Measurements from ENCODE around the gene CYP1B1.
"Not testable (repeated sequence)": the region's sequence is repeated elsewhere in the genome, so short reads cannot be mapped to it uniquely, and the experiment has no call there.

Gene CYP1B1

DNA sequence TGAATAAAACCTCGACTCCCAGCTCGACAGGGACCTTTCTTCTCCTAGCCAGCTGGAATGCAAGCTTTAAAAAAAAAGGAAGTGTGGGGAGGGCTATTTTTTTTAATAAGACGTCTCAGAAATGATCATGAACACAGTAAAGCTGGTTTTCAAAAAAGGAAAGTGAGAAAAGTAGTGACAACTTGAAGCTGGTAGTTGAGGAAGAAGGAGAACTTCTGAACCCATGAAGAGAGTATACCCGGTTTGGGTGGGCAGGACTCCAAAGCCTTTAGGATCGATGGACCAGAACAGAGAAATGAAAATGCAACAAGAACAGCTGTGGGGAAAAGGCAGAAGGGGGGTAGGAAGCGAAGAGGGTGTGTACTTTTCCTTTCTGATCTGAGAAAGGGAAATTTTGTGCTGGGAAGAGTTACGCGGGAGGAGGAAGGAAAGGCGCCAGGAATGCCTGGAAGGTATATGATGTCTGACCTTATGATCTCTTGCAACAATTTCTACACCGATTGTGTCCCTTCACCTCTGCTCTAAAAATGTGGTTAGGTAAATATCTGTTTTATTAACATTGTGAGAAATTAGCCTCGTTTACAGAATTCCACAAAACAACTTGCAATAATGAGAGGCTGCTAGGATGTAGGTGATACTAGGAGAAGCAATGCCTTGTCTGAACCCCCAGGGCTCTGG, 22.6 kb upstream of the CYP1B1 start:
- DNase-seq (ENCODE audit: low spot score), result peak; percentile 58

DNA sequence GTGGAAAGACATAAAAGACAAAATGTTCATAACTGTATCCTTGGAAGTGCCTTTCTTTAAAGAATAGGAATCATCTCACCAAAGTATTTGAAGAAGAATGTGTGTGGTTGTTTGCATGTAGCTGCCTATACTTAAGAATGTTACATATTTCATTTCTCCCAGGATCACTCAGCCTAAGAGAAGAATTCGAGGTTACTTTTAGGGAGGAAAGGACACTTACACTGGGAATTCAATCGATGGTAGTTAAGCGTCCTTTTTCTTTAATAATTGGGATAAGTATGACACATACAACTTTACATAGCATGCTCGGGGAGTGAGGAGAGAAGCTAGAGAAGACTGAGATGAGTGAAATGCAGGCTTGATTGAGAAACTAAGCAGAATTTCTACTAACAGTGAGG, 22.0 kb upstream of the CYP1B1 start:
- no peak for DNase-seq (ENCODE audit: low spot score)

DNA sequence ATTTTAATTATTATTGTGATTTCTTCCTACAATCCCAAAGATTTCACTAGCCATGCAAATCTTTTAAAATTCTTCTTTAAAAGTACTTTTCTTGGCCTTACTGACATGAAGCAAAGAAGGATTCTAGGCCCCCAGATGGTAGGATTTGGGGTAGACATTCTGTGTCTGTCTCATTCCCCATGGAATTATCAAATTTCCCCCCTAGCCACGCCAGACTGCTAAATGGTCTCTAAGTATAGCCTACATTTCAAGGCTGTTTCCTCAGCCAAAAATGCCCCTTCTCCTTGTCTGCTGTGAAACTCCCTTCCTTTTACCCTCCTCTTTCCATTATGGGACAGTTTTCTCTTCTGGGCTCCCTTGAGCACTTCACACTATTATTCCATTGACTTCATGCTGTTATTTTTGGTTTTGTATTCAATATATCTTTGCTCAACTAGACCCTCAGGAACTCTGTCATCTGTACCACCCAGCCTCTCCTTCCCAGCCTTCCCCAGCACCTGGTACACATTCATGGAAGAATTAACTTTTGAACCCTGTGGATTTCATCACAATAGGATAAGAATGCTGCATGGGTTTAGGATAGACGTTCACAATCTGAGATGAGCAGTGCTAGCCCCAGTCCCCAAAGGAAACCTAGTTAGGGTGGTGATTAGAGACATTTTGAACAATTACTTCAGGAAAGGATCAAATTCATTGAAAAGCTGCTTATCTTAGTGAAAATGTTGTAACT, 21.5 kb upstream of the CYP1B1 start:
- no peak for DNase-seq (ENCODE audit: low spot score)

DNA sequence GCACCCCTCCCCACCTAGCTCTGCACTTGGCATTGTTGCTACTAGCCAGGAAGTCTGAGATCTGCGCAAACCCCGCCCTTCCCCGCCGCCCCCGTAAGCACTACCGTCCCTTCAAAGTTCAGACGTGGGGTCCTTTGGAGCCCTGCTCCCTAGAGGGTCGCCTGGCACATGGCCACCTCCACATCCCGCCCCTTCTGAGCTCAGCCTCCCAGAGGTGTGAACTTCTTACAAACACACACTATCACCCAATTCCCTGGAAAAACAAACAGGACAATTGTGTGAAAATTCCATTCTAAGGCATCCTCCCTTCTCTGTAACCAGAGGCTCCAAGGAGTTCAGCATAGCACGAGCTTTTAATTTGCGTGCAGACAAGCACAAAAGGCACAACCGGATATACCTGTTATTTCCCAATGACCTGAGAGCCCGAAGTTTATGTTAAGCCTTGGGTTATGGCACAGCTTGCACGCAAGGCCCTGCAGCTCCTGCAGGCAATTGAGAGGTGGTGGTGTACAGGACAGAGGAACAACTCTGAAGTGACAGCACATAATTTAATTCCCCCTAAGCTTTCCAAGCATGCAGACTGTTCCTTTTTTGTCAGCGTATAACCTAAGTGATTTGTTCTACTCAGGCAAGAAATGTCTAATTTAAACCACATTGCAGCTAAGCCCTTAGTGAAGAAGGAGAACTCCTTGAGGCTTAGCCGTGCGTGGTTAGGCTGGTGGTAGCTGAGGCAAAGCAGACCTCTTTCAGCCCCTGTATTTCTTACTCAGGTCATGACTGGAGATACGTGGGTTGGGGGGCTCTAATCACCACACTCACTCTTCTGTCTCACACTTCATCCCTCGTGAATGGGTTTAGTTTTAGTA, 20.3 kb upstream of the CYP1B1 start:
- peak; percentile 89 for DNase-seq (ENCODE audit: low spot score)

DNA sequence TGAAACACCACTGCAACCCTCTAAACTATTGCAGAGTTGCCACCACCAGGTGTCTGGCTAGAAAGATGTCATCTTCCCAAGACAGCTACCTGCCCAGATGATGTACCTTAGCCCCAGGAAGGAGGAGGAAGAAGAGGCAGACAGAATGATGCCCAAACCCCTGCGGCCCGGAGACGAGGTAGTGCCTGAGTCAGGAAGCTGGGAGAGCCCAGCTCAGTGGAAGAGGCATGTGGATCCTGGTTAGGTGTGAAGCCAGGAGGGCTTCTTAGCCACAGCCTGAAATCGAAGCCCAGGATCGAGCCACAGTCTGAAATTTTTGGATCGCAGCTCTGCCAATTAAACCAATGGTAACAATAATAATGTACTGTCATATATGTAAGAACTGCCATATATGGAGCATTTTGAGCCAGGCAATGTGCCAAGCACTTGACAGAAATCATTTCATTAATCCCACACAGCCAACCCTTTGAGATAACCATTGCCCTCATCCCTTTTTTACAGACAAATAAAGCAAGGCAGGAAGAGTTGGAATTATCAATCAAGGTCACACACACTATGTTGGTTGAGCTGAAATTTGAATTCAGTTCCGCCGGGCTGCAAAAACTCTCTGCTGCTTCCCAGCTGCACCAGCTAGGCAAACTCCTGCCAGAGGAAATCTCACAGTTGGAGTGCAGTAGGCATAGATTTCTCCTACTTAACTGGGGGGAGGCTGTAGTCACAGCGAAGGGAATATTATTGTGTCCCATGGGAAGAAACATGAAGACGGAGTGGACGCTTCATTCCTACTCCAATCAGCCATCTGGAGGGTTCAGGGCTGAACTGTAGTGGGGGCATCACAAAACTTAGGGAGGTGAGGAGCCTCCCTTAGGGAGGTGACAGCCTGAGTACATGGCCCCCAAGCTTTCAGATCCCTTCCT, 19.4 kb upstream of the CYP1B1 start:
- no peak for DNase-seq (ENCODE audit: low spot score)

DNA sequence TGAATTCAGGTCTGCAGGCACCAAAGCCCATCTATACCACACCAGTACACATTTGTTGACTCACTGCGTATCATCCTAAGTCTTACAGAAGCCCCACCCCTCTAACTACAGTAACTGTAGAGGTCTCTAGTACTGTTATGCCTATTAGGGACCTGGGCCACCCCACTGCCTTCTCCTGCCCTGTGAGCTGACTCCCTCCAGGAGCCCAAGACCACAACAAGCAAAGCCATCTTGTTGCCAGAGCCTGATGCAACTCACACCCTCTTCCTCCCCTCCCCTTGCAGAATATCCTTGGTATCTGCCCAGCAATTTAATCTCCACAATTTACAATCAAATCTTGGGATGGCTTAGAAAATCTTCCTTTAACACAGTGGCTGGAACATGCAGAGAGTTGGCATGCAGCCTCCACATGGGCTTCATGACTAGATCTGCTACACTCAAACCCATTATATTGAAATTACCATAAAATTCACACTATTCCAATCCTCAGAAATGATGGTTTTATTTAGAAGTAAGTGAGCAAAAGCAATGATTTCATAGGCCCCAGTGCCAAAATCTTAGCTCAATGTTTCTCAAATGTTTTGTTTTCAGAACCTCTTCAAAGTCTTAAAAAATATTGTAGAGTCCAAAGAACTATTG, 17.7 kb upstream of the CYP1B1 start:
- DNase-seq (ENCODE audit: low spot score), result peak; percentile 57

DNA sequence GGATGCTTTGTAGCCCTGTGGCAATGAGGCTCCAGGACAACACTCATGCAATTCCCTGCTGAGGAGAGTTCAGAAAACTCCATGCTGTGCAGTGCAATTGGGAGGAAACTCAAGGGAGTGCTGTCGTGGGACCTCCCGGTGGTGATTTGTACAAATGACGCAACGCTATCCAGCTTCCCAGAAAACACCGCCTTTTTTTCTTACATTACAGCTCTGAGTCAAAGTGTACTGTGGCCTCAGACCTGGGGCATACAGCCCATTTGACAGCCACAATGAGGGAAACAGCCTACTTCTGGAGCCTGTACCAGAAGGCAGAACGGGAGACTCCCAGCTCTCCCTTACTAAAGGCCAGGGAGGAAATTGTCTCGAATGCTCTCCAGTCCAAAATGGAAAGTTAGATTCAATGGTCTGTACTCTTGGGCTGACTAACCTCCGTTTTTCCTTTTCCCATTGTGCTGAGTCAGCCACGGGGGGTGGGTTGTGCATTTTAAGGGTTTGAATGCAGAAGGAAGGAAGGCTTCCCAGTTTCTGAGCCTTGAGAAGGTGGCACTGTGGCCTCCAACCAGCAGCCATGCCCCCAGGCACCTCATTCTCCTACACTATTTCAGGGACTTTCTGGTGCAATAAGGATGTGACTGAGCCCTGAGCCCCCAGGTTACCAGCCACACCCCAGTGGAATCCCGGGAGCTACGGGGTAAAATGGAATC, 16.4 kb upstream of the CYP1B1 start:
- DNase-seq (ENCODE audit: low spot score), result no peak

DNA sequence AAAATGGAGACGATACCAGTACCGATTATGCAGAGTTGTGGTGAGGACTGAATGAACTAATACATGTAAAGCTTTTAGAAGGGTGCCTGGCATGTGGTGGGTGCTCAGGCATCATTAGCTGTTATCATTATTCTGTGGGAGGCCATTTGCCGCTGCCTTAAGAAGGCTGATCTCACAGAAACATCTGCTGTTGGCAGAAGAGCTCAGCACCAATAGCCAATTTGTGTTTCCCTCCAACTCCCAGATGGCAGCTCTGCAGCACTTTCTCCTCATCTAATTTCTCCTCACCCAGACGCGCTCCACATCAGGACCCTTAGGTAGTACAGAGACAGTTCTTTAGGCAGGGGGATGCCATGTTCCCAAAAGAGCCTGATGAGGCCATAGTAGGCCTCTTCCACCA, 15.8 kb upstream of the CYP1B1 start:
- DNase-seq (ENCODE audit: low spot score), result no peak

DNA sequence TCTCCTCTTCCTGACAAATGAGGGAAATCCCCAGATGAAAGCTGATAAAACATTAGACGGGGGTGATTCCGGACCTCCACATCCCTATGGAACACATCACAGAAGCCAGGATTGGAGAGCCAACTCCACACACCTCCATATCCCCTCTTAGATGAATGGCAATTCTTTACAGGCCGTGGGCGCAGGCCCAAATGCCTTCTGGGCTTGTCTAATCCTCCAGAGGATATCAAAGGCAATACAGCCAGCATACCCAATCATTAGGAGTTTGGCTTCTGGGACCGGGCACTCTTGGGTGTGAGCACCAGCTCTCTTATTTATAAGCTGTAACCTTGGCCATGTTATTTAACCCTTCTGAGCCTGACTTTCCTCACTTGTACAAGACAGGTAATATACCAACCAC, 15.0 kb upstream of the CYP1B1 start:
- no peak for DNase-seq (ENCODE audit: low spot score)

DNA sequence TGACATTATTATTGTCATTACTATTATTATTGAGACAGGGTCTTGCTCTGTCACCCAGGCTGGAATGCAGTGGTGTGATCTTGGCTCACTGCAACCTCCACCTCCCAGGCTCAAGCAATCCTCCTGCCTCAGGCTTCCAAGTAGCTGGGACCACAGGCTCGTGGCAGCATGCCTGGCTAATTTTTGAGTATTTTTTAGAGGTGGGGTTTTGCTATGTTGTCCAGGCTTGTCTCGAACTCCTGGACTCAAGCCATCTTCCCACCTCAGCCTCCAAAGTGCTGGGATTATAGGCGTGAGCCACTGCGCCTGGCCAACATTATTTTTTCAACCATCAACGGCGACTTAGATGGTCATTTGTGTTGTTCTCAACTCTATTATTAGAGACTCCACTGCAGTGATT, 14.3 kb upstream of the CYP1B1 start:
- DNase-seq (ENCODE audit: low spot score), result not testable (repeated sequence)

DNA sequence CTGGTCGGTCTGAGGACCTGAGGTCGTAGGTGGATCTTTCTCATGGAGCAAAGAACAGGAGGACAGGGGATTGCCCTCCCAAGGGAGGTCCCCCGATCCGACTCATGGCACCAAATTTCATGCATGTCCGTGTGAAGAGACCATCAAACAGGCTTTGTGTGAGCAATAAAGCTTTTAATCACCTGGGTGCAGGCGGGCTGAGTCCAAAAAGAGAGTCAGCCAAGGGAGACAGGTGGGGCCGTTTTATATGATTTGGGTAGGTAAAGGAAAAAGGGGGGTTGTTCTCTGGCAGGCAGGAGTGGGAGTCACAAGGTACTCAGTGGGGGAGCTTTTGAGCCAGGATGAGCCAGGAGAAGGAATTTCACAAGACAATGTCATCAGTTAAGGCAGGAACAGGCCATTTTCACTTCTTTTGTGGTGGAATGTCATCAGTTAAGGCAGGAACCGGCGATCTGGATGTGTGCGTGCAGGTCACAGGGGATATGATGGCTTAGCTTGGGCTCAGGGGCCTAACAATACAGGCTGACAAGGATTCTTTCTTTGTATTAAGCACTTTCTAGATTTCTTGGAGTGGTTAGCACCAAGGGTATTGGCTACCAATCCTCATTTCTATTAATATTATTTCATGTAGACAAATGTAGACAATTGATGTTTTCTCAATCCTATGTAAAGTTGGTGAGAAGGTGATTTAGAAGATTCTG, 10.2 kb upstream of the CYP1B1 start:
- DNase-seq (ENCODE audit: low spot score), result peak; percentile 41

DNA sequence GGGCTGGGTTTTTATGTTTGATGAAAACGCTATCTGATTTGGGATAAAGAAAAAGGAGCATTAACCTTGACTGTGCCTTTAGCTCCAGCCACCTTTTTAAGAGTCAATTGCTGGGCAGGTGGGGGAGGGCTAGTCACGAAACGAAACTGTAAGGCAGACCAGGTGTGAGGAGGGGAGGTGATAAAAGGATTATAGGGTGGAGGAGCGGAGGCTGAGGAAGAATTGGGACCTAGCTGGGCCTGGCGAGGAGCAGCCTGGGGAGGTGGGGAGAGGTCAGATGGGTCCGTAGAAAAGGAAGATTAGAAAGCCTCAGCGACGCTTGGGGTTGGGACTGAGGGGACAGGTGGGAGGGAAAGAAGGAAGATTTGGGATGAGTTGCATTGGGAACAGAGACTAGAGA, 8.6 kb upstream of the CYP1B1 start:
- DNase-seq (ENCODE audit: low spot score), result not testable (repeated sequence)

DNA sequence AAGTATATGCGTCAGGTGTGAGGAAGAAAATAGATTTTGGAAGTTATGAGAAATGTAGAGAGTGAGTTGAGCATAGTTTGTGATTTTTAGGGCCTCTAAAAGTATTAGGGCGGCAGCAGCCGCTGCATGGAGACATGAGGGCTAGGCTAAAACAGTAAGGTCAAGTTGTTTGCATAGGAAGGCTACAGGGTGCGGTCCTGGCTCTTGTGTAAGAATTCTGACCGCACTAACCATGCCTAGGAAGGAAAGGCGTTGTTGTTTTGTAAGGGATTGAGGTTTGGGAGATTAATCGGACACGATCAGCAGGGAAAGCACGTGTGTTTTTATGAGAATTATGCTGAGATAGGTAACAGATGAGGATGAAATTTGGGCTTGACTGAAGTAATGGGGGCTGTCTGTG, 6.8 kb upstream of the CYP1B1 start:
- DNase-seq (ENCODE audit: low spot score), result not testable (repeated sequence)

DNA sequence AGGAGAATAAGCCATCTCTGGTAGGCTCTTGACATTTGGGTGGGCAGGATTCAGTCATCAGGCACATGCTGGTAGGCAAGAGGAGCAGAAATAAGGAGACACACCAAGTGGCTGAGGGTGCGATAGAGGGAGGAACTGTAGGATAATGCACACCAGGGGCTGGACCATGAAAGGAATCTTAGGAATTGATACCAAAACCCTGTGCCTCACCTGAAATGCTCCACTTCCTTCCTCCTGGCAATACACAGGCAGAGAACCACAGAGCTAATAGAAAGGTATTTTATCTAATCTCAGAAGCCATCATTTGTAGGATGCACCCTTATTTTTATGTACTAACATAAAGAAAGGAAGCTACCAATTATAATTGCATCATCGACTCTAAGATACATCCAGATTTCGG, 4.4 kb upstream of the CYP1B1 start:
- peak; percentile 28 for DNase-seq (ENCODE audit: low spot score)

DNA sequence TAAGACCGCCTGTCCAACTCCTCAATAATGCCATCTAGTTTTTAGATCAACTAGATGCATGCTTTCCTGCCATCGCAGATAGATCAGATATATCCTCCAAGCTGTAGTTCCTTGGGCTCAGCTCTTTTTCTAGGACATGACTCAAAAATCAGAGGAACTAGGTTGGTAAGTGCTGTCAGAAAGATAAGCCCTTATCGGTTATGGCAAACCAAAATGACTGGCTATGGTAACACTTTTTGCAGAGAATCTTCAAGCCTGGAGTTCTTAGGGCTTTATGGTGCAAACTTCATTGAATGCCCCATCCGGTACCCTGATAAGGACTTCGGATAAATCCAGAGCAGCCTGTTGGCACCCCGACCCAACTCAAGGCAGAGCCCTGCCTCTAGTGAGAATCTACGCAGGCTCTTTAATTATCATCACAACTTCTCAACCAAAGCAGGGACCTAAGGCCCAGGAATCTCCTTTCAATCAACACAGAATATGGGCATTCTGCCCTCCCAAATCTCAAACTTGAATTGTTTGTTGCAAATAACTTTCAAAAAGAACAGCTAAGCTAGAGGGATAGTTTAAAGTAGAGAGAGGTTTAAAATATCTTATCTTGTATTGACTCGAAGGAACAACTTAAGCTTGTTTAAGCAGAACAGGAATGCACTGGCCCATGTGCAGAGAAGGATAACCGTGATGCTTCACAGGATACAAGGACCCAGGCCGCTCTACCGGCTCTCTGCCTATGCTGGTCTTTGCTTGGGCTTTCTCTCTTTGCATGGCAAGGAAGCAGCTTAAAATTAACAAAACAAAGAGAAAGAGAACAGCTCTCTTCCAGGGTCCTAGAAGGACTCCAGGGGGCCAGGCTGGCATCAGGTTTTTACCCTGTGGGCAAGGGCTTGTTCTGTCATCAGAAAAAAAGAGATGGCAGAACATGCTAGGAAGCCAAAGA, 3.4 kb upstream of the CYP1B1 start:
- no peak for DNase-seq (ENCODE audit: low spot score)

DNA sequence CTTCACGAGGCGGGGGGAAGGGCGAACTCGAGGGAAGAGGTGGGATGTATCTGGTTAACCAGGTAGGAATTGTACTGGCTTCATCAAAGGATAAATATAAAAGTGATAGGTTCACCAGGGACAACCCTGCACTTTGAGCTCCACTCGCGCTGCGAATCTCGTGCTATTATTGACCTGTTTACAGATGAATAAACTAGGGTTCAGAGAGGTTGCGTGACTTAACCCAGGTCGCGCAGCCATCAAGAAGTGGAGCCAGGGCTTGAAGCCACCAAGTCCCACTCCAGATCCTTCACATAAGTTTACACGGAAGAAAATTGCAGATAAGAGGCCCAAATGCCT, 1.4 kb upstream of the CYP1B1 start:
- no peak for DNase-seq (ENCODE audit: low spot score)

DNA sequence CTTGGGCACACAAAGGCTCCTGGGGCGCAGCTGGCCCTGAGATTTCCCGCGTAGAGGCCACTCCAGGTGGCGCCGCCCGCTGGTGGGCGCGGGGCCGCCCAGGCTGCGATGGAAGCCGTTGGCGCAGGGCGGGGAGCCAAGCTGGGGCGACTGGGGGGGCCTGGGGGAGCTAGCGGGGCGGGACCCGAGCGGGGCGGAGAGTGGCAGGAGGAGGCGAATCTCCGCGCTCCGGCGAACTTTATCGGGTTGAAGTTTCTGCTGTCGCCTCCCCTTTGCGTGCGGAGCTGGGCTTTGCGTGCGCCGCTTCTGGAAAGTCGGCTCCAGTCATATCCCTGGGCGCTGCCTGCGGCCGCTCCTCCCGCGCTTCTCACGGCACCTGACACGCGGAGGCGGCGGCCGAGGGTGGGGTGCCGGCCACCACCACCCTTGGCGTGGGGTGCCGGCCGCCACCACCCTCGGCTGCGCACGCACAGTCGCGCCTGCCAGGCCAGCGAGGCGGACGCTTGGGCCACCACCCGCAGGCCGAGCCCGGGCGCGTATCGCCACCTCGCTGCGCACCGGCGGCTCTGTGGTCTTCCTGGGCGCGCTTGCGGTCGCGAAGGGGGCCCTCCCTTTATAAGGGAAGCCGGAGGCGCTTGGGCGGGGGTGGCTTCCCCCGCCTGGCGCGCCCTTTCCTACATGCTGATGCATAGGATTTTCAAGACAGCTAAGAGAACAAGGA, 919 bp upstream of the CYP1B1 start:
- peak; percentile 90 for DNase-seq (ENCODE audit: low spot score)

DNA sequence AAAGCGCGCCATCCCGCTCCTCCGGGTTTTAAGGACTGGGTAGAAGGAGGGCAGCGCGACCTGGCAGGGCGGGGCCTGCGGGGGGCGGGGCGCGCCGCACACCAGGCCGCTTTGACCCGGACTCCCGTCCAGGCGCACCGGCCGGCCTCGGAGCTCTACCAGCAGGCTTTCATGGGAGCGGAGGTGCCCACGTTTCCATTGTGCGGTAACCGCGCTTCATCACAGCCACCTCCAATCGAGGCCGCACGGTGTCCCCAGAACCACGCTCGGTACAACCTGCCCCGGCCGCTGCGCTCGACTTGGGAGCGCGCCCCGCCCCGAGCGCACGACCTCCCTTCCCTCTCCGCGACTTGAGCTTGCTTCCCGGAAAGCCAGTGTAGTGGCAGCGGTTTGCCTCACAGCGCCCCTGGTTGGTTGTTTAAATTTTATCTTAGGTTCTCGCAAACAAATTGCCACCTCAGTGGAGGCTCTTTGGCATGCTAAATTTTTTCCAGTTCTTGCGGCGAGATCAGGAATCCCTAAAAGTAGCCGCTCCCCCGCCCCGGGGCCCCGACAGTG, 280 bp upstream of the CYP1B1 start:
- peak; percentile 55 for DNase-seq (ENCODE audit: low spot score)
